Eye (tissue), 1 donor: ENCODE results near the gene TBCA.
"Not testable (repeated sequence)": the region's sequence is repeated elsewhere in the genome, so short reads cannot be mapped to it uniquely, and the experiment has no call there.

Experiments
- DNase-seq: peaks from one replicate; pipeline ENCODE4 v3.0.0-alpha.2; 2015

TBCA gene

GRCh38 chr5:77771452-77771851 lies 4.7 kb downstream of the TBCA start:
- DNase-seq = no peak

- no peak for DNase-seq
These were observed 5.7 kb downstream of the TBCA start for GRCh38 chr5:77770293-77771005.

GRCh38 chr5:77768978-77769377 lies 7.2 kb downstream of the TBCA start:
- DNase-seq = no peak

- DNase-seq = no peak
These were observed 8.8 kb downstream of the TBCA start for GRCh38 chr5:77767301-77767700.

GRCh38 chr5:77761606-77762005 lies 14.5 kb downstream of the TBCA start:
- DNase-seq = no peak

GRCh38 chr5:77758141-77758938 lies 17.8 kb downstream of the TBCA start:
- DNase-seq = no peak

- DNase-seq = no peak
These were observed 24.7 kb downstream of the TBCA start for GRCh38 chr5:77751328-77752023.

GRCh38 chr5:77750928-77751327 lies 25.2 kb downstream of the TBCA start:
- DNase-seq = not testable (repeated sequence)

GRCh38 chr5:77748160-77748559 lies 28.0 kb downstream of the TBCA start:
- no peak for DNase-seq

- no peak for DNase-seq
These were observed 32.0 kb downstream of the TBCA start for GRCh38 chr5:77744116-77744515.

GRCh38 chr5:77743181-77743580 lies 33.0 kb downstream of the TBCA start:
- DNase-seq = no peak

- no peak for DNase-seq
These were observed 34.5 kb downstream of the TBCA start for GRCh38 chr5:77741608-77742007.

- no peak for DNase-seq
These were observed 41.3 kb downstream of the TBCA start for GRCh38 chr5:77734885-77735284.

GRCh38 chr5:77733130-77733529 lies 43.0 kb downstream of the TBCA start:
- DNase-seq = no peak

- no peak for DNase-seq
These were observed 48.9 kb downstream of the TBCA start for GRCh38 chr5:77727190-77727589.

- no peak for DNase-seq
These were observed 50.5 kb downstream of the TBCA start for GRCh38 chr5:77725616-77726015.

- no peak for DNase-seq
These were observed 51.2 kb downstream of the TBCA start for GRCh38 chr5:77724934-77725333.

GRCh38 chr5:77719666-77720363 lies 56.3 kb downstream of the TBCA start:
- DNase-seq = no peak

- DNase-seq = no peak
These were observed 57.1 kb downstream of the TBCA start for GRCh38 chr5:77718934-77719610.

- DNase-seq = no peak
These were observed 66.0 kb downstream of the TBCA start for GRCh38 chr5:77709993-77710685.

- DNase-seq = no peak
These were observed 66.8 kb downstream of the TBCA start for GRCh38 chr5:77709340-77709739.

- DNase-seq = no peak
These were observed 68.3 kb downstream of the TBCA start for GRCh38 chr5:77707791-77708190.
